Erythroblast (primary cell): Measurements from ENCODE around the gene SPNS2.

Experiments
- GATA1 ChIP-seq: IDR thresholded peaks from 2 replicates; pipeline ENCODE4 v1.6.1; 2011; ENCODE audit warnings: low read depth, mild to moderate bottlenecking, control low read depth, low read length, moderate library complexity
- POLR2A ChIP-seq: IDR thresholded peaks from 2 replicates; pipeline ENCODE4 v1.6.1; 2011; ENCODE audit warnings: mild to moderate bottlenecking, low read length

DNA sequence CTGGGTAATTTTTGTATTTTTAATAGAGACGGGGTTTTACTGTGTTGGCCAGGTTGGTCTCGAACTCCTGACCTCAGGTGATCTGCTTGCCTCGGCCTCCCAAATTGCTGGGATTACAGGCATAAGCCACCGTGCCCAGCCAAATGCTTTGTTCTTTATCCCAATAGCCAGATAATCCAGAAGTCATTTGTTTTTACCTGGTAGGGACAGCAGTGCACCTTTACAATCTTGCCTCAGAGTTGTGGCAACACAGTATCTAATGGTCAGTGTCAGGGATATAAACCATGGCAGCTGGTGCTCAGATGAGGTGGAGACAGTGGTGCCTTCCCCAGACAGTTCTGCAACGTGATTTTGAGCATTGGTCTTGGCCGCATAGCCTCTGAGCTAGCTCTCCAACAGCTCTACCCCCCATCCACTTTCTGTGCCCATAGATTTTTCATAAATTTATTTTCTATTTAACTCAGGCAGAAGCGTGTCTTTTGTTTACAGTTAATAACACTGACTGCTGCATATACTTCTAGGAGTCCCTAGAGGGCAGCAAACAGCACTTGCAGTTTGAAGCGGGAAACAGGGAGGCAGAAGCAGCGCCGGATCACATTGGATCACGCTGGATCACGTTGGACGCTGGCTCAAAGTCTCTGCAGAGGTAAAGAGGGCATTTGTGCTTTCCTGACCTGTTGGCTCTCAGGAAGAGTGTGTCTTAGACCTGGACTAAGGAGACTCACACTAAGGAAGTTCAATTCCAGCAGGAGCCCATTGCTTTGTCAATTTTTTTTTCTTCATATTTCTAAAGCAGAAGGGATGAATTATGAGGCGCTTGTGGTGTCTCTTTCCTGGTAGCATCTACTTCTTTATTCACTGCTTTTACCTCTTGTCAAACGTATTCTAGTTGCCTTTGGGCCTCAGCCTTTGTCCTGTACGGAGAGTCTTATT lies 66.8 kb downstream of the SPNS2 start:
- TF ChIP-seq POLR2A (no peak), GATA1 (no peak)
